HPDE6-E6E7 (cell line): ENCODE data around the gene KIF25.

Experiments
- DNase-seq: peaks from one replicate; pipeline ENCODE4 v3.0.0; 2011; ENCODE audit warnings: missing footprints; ENCODE audit errors: extremely low spot score

KIF25 gene

DNA sequence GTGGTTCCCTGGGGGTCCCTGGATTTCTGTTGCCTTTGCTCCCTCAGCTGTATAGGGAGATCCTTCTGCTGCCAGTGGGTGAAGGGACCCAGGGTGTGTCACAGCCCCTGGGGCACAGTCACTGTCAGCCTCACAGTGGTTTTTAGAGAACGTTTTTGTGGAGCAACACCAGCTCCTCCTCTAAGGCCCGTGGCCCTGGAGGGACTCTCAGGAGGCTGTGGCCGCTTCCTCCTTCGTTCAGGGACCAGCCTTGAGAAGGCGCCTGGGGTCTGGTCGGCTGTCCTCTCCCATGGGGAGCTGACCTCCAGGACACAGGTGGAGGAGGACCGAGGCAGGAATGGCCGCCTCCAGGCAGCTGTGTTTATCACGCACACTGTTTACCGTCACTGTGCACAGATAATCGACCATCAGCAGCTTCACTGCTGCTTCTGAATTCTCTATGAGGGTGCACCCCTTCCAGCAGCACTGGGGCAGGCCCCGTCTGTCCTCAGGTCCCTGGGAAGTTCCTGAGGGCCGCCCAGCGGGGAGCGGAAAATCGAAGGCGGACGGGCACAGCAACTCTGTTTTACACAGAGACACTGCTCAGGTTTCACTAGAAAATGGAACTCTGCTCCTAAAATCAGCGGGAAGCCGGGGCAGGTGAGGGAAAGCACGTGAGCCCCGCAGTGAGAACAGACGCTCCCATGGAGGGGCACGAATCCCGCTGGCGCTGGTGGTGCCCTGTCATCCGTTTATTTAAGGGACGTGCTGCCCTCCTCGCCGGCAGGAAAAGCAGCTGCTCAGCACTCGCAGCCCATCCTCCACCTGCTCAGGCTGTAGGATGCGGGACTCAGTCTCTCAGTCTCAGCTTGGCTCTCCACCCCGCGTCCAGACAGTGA is 92.0 kb downstream of the KIF25 start:
- DNase-seq: no peak

- no peak for DNase-seq
Observed at GRCh38 chr6:168090064-168090690, 92.7 kb downstream of the KIF25 start.

- no peak for DNase-seq
Observed at GRCh38 chr6:168090706-168091105, 93.2 kb downstream of the KIF25 start.

- DNase-seq: no peak
Observed at GRCh38 chr6:168091381-168092264, 94.2 kb downstream of the KIF25 start.

DNA sequence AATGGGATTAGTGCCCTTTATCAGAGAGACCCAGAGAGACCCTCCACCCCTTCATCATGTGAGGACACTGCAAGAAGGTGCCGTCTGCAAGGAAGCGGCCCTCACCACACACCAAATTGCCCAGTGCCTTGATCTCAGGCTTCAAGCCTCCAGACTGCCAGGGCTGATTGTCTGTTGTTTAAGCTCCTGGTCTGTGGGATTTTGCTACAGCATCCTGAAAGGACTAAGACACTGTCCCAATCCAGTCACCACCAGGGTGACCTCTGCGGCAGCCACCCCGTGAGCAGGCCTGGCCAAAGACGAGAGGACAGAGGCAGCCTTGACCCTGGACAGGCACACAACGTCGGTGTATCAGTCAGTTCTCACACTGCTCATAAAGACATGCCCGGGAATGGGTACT is 95.1 kb downstream of the KIF25 start:
- DNase-seq: no peak

DNA sequence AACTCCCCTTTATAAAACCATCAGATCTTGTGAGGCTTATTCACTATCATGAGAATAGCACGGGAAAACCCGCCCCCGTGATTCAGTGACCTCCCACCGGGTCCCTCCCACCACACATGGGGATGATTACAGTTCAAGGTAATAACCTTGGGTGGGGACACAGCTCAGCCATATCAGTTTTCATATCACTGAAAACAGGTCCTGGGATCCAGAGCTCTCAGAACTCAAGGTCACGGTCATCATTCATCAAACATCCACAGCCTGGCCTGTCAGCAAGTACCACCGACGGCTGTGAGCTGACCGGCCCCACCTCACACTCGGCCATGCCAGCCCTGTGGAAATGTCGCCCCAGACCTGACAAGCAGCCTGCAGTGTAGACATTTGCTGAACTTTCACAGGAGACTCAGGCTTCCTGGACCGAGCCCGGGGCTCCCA is 95.6 kb downstream of the KIF25 start:
- DNase-seq: no peak

DNA sequence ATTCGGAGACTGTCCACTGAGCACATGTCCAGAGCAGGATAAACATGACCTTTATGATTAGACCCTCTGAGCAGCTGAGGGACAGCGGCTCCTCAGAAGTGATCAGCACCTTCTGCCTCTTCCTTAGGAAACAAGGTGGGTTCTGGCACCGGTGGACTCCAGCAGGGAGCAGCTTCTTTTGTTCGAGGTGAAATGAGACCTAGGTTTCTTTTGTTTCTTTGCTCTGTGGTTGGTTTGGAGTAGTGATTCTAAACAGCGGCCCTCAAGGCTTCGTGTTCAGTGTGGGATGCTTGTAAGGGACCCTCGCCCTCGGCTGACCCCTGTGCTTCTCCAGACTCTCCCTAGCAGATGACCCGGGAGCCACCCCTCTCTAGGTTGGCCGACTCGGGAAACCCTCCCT is 96.2 kb downstream of the KIF25 start:
- no peak for DNase-seq
